Fibroblast of skin of left biceps (primary cell): Measurements from ENCODE around the gene TPH2.
A peak's percentile ranks its signal among the peaks of the same experiment; 100 is the strongest.

Source experiments
- DNase-seq, 2 experiments: peaks; one replicate each; pipeline ENCODE4 v3.0.0-alpha.2; 2013; ENCODE audit warnings: low read depth in 2 of 2

TPH2 gene

GRCh38 chr12:71938728-71939385 lies at the start of gene TPH2:
Gene TPH2 (plus strand): TSS chr12:71938845. CDS start chr12:71938987, 142 bp downstream.
- DNase-seq = peak; percentile 14 to 20

- DNase-seq = no peak
Observed at GRCh38 chr12:71890475-71890874, 48.2 kb upstream of the TPH2 start.

- DNase-seq = no peak
Observed at GRCh38 chr12:71892059-71892458, 46.6 kb upstream of the TPH2 start.

- DNase-seq = no peak
Observed at GRCh38 chr12:71896205-71896882, 42.3 kb upstream of the TPH2 start.

DNA sequence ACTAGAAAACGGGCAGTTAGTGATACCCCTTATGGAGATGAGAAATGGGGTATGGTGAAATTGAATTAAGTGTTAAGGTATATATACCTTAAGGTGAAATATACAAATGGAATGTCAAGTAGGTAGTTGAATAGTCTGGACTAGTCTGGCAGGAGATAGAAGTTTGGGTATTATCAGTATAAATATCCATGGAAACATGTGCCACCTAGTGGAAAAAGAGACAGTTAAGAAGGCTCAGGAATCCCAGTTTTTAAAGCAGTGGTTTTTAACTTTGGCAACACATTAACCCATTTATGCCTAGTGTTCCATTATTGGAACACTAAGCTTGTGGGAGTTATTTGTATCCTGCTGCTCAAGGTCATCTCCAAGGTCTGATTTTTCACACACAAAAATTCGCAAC lies 38.6 kb upstream of the TPH2 start:
- no peak for DNase-seq

GRCh38 chr12:71904629-71905028 lies 34.0 kb upstream of the TPH2 start:
- DNase-seq = no peak

- no peak for DNase-seq
Observed at GRCh38 chr12:71935594-71935993, 3.1 kb upstream of the TPH2 start.

GRCh38 chr12:71940068-71940467 lies 1.4 kb downstream of the TPH2 start:
- DNase-seq = no peak

GRCh38 chr12:71941174-71941573 lies 2.5 kb downstream of the TPH2 start:
- no peak for DNase-seq

DNA sequence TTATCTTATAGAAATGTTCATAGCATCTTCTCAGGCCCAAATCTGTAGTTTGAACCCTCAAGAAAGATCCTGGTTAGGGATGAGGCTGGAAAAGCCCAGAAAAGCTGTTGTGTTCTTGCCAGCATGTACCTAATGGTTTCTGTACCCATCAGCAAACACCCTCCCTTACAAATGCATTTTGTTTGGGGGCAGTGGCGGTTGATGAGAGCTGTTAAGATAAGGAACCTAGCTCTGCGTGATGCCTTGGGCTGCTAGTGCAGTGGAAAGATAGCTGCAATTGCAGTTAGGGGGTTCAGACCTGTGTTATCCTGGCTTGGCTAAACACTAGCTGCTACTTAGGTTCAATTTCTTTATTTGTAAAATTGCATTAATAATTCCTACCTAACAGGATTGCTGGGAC lies 3.6 kb downstream of the TPH2 start:
- DNase-seq = no peak

GRCh38 chr12:71942703-71943102 lies 4.1 kb downstream of the TPH2 start:
- no peak for DNase-seq

GRCh38 chr12:71945121-71945520 lies 6.5 kb downstream of the TPH2 start:
- no peak for DNase-seq

GRCh38 chr12:71945883-71946282 lies 7.2 kb downstream of the TPH2 start:
- no peak for DNase-seq

DNA sequence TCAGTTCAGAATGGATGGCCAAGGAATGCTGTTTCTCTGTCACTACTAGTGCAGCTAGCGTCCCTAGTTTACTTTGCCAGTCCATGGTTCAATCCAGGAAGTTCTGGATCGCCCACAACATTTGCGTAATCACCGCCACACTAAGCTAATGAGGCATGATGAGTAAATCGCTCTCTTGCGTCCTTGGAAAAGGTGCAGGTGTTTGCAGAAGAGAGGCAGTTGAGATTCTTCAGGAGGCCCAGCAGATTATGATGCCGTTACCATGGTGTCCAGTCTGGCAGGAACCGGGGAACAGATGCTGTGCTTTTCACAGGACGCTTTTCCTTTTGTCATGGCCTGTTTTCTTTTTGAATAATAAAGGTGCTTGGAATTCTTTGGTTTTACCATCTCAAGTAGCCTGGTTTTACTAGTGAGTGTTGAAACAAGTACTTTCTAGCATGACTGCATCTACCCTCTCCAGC lies 9.0 kb downstream of the TPH2 start:
- no peak for DNase-seq

DNA sequence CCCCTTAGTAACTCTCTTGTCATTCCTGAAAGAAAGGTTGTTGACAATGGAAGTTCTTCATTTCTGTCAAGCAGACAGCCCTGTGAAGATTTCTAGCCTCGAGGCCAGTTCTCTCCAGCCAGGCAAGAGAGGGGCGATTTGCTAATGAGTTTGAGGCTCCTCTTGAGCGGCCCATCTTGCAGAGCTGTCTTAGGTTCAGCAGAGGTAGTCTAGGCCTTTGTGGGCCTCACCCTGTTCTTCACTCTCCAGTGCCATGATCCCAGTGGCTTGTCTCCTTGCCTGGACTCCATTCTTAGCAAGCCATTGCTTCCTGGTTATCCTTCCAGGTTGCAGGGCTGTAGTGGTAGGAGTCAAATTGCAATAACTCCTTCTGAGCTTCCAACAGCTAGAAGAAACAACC lies 9.7 kb downstream of the TPH2 start:
- DNase-seq = no peak

DNA sequence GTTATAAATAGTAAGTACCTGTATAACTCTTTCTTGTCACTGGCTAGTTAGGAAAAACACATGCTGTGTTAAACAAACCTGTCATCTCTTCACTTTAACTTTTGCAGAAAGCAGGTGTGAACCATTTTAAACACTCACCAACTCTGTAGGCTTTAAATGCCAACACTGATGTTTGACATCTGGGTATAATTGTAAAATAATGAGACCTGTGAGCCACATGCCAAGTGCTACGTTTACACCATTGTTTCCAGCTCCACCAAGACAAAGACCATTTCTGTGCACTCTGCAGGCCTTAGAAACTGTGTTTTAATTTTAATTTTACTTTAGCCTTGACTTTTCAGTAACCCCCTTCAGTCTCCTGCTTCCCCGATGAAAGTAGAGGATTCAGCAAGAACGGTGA lies 11.0 kb downstream of the TPH2 start:
- no peak for DNase-seq

DNA sequence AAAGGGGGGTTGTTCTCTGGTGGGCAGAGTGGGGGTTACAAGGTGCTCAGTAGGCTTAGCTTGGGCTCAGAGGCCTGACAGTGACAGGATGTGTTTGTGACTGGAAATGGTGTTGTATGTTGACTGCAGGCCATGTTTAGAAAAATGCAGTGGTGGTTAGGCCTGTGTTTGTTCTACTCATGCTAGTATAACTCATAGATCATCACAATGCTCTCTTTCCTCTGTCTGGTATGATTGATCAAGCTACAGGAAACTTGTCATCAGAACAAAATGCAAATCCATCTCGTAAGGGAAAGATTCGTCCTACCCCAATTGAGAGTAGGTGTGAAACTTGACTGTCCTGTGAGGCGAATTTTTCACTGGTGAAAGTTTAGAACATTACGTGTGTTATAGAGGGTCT lies 11.8 kb downstream of the TPH2 start:
- no peak for DNase-seq

- no peak for DNase-seq
Observed at GRCh38 chr12:71950819-71951218, 12.2 kb downstream of the TPH2 start.

- no peak for DNase-seq
Observed at GRCh38 chr12:71954083-71954778, 15.6 kb downstream of the TPH2 start.

DNA sequence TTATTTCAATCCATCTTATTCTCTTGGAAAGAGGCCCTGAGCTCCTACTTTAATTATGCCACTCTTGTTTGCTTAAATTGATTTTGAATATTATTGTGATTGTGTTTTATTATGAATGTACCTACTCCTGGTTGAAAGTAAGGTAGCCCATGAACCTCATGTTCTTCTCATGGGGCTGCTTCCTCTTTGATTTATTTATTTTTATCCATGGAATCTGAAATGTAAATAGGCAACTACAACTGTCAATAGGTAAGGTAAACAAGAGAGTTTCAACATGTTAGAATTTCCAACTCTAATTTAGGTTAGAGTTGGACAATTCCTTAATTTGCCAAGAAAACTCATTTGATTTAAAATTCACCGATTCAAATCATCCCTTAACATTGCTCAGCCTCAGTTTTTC lies 16.2 kb downstream of the TPH2 start:
- DNase-seq = no peak

GRCh38 chr12:71955970-71956369 lies 17.3 kb downstream of the TPH2 start:
- DNase-seq = no peak

DNA sequence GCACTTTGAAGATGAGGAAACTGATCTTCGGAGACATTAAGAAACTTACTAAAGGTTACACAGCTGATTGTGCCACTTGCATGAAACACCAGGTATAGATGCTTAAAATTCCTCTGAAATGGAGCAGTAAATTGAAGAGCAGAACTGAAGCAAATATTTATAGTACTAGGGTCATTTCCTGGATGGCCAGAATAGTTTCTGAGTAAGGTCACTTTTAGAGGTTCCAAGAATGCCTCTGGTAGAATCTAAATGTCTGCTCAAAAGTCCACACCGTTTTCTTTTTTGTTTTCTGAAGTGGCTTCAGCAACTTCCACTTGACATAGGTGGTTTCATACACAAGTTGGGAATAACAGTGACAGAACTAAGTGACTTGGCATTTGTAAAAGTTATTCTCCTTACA lies 19.4 kb downstream of the TPH2 start:
- no peak for DNase-seq

DNA sequence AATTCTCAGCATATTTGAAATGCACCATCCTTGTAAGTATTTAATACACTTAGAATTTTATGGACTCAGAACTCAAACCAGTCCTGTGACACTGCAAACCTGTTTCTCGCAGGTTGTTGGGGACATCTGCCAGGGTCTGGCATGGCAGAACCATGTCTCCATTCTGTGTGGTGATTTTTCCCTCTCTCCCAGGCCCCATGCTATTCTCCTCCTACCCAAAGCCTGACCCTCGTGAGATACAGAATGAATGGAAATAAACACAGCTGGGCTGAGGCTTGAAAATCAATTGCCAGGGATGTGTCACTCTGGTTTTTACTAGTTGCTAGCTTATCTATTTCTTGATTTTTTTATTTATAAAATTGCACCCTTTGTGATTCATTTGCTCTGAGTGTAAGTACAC lies 19.8 kb downstream of the TPH2 start:
- DNase-seq = no peak
